HepG2 (cell line): ENCODE measurements around the gene PIK3CB. TPM values are rescaled to one million over a fixed set of nuclear protein-coding genes. Genes with fewer than 3 reads are reported as not detected.

Experiments used
- ADNP ChIP-seq: sonication (generic); formaldehyde crosslinking; IDR thresholded peaks from 2 replicates; pipeline ENCODE4 v1.4.0; 2020; ENCODE audit warnings: missing genetic modification reagents
- ARID3A ChIP-seq: IDR thresholded peaks from 2 replicates; pipeline ENCODE4 v1.6.1; 2012; ENCODE audit warnings: low read depth, low read length, improper control_type of control experiment
- ASH2L ChIP-seq: fragments of 300-600, 200-600 bp; sonication (generic); IDR thresholded peaks from 2 replicates; pipeline ENCODE4 v1.7.0; 2017; ENCODE audit warnings: low read depth, mild to moderate bottlenecking, moderate library complexity, mixed read lengths, low read length; ENCODE audit not compliant: insufficient read length
- BCL6 ChIP-seq: IDR thresholded peaks from 2 replicates; pipeline ENCODE4 v1.6.1; 2016; ENCODE audit warnings: missing genetic modification reagents, missing compliant biosample characterization
- CBFB ChIP-seq: sonication (generic); formaldehyde crosslinking; IDR thresholded peaks from 2 replicates; pipeline ENCODE4 v1.4.0; 2020; ENCODE audit warnings: missing genetic modification reagents
- CEBPB ChIP-seq: IDR thresholded peaks from 2 replicates; pipeline ENCODE4 v1.6.1; 2011; ENCODE audit warnings: low read depth, low read length, improper control_type of control experiment, borderline replicate concordance
- CREBL2 ChIP-seq: sonication (generic); formaldehyde crosslinking; IDR thresholded peaks from 2 replicates; pipeline ENCODE4 v1.8.1; 2023; ENCODE audit warnings: missing genetic modification reagents, mild to moderate bottlenecking, borderline replicate concordance
- FLYWCH1 ChIP-seq: sonication (generic); formaldehyde crosslinking; IDR thresholded peaks from 2 replicates; pipeline ENCODE4 v1.8.1; 2023; ENCODE audit warnings: mild to moderate bottlenecking, missing genetic modification reagents
- GATAD1 ChIP-seq: IDR thresholded peaks from 2 replicates; pipeline ENCODE4 v1.6.1; 2016; ENCODE audit warnings: missing genetic modification reagents, missing compliant biosample characterization
- HDAC1 ChIP-seq: sonication (generic); formaldehyde crosslinking; IDR thresholded peaks from 2 replicates; pipeline ENCODE4 v1.5.1; 2020; ENCODE audit warnings: mild to moderate bottlenecking, missing genetic modification reagents
- IRF2 ChIP-seq: IDR thresholded peaks from 2 replicates; pipeline ENCODE4 v1.6.1; 2018; ENCODE audit warnings: missing genetic modification reagents, missing compliant biosample characterization
- KDM5B ChIP-seq: sonication (generic); formaldehyde crosslinking; IDR thresholded peaks from 2 replicates; pipeline ENCODE4 v1.4.0; 2020; ENCODE audit warnings: missing genetic modification reagents, mild to moderate bottlenecking, borderline replicate concordance
- MYNN ChIP-seq: sonication (generic); formaldehyde crosslinking; IDR thresholded peaks from 2 replicates; pipeline ENCODE4 v1.4.0; 2020; ENCODE audit warnings: mild to moderate bottlenecking, low read depth, missing genetic modification reagents
- MZF1 ChIP-seq: sonication (generic); formaldehyde crosslinking; IDR thresholded peaks from 2 replicates; pipeline ENCODE4 v1.8.1; 2023; ENCODE audit warnings: mild to moderate bottlenecking, missing genetic modification reagents, borderline replicate concordance
- NFATC3 ChIP-seq: sonication (generic); formaldehyde crosslinking; IDR thresholded peaks from 2 replicates; pipeline ENCODE4 v1.5.1; 2020; ENCODE audit warnings: mild to moderate bottlenecking, missing genetic modification reagents
- NR0B2 ChIP-seq: sonication (generic); formaldehyde crosslinking; IDR thresholded peaks from 2 replicates; pipeline ENCODE4 v1.4.0; 2020; ENCODE audit warnings: mild to moderate bottlenecking, missing genetic modification reagents
- PHF5A ChIP-seq: IDR thresholded peaks from one replicate; pipeline ENCODE4 v1.6.1; 2018; ENCODE audit warnings: low read depth, missing genetic modification reagents; ENCODE audit not compliant: unreplicated experiment
- RCOR2 ChIP-seq: IDR thresholded peaks from 2 replicates; pipeline ENCODE4 v1.6.1; 2016; ENCODE audit warnings: missing biosample characterization, missing genetic modification reagents
- TEAD2 ChIP-seq: sonication (generic); formaldehyde crosslinking; IDR thresholded peaks from 2 replicates; pipeline ENCODE4 v1.9.0; 2021; ENCODE audit warnings: missing genetic modification reagents
- TOPORS ChIP-seq: sonication (generic); formaldehyde crosslinking; IDR thresholded peaks from 2 replicates; pipeline ENCODE4 v1.8.0; 2023; ENCODE audit warnings: mild to moderate bottlenecking, missing genetic modification reagents
- ZFY ChIP-seq: sonication (generic); formaldehyde crosslinking; IDR thresholded peaks from 2 replicates; pipeline ENCODE4 v1.4.0; 2020; ENCODE audit warnings: missing genetic modification reagents
- ZMYM4 ChIP-seq: sonication (generic); formaldehyde crosslinking; IDR thresholded peaks from 2 replicates; pipeline ENCODE4 v1.8.1; 2023; ENCODE audit warnings: mild to moderate bottlenecking, missing genetic modification reagents
- ZNF34 ChIP-seq: sonication (generic); formaldehyde crosslinking; IDR thresholded peaks from 2 replicates; pipeline ENCODE4 v1.4.0; 2020; ENCODE audit warnings: mild to moderate bottlenecking, missing genetic modification reagents, borderline replicate concordance
- ZNF362 ChIP-seq: sonication (generic); formaldehyde crosslinking; IDR thresholded peaks from 2 replicates; pipeline ENCODE4 v1.4.0; 2020; ENCODE audit warnings: missing genetic modification reagents, mild to moderate bottlenecking, borderline replicate concordance
- ZNF629 ChIP-seq: sonication (generic); formaldehyde crosslinking; conservative IDR thresholded peaks from 2 replicates; pipeline ENCODE4 v1.5.0; 2020; ENCODE audit warnings: missing genetic modification reagents
- ZNF75D ChIP-seq: sonication (generic); formaldehyde crosslinking; IDR thresholded peaks from 2 replicates; pipeline ENCODE4 v1.8.1; 2023; ENCODE audit warnings: missing genetic modification reagents, mild to moderate bottlenecking, borderline replicate concordance
- ZNF878 ChIP-seq: sonication (generic); formaldehyde crosslinking; IDR thresholded peaks from 2 replicates; pipeline ENCODE4 v1.8.1; 2023; ENCODE audit warnings: mild to moderate bottlenecking, missing genetic modification reagents, moderate library complexity
- ZSCAN21 ChIP-seq: sonication (generic); formaldehyde crosslinking; IDR thresholded peaks from 2 replicates; pipeline ENCODE4 v1.8.0; 2022; ENCODE audit warnings: mild to moderate bottlenecking, missing genetic modification reagents, moderate library complexity, borderline replicate concordance
- polyA plus RNA-seq, 8 experiments: library from polyadenylated mRNA; depleted of rRNA in 3 of 8; stranded (reverse) in 7 of 8; unstranded in 1 of 8; fragments of >200 nt; fragmentation: Illumina TruSeq in 4 of 8; extraction: Trizol in 4 of 8; gene quantifications; 2 replicates each; pipeline versions ENCODE4 v1.2.1 to v1.2.3, GENCODE V29; 2011 to 2016; ENCODE audit warnings: low read depth in 4 of 8, missing spikeins in 1 of 8, mixed read lengths in 1 of 8; ENCODE audit not compliant: insufficient read depth in 1 of 8
- total RNA-seq, 5 experiments: library from RNA; depleted of rRNA; stranded (reverse); fragments of >200 nt; fragmentation: Illumina TruSeq; extraction: Trizol; gene quantifications; 2 replicates each; pipeline ENCODE4 v1.2.3, GENCODE V29; 2016; ENCODE audit warnings: low read depth in 1 of 5

Gene PIK3CB
- total and polyA plus RNA-seq, 2 of the 13 experiments (the other 11 are each of a cell fraction or from before 2014, with no cell fraction given), result 6.6 to 18.7 TPM

- TF ChIP-seq MYNN (CRISPR knock-in tag) (0 out of 2 replicates have a peak, but pooled peaks have one; percentile 36), ZNF878 (CRISPR knock-in tag) (no peak), RCOR2 (CRISPR knock-in tag) (no peak), ZNF629 (CRISPR knock-in tag) (no peak), ZSCAN21 (CRISPR knock-in tag) (peak; percentile 81; the same call in 1 of the 2 replicates), ZNF34 (CRISPR knock-in tag) (0 out of 2 replicates have a peak, but pooled peaks have one; percentile 43), ZNF75D (CRISPR knock-in tag) (no peak), PHF5A (no peak), ADNP (CRISPR knock-in tag) (no peak), HDAC1 (CRISPR knock-in tag) (peak; percentile 62), KDM5B (CRISPR knock-in tag) (peak; percentile 91), TEAD2 (no peak), NFATC3 (CRISPR knock-in tag) (no peak), ZFY (CRISPR knock-in tag) (peak; percentile 99), IRF2 (CRISPR knock-in tag) (no peak), GATAD1 (0 out of 2 replicates have a peak, but pooled peaks have one; percentile 52), TOPORS (CRISPR knock-in tag) (no peak; the same call in 1 of the 2 replicates), CBFB (CRISPR knock-in tag) (0 out of 2 replicates have a peak, but pooled peaks have one; percentile 32), ARID3A (no peak), BCL6 (CRISPR knock-in tag) (no peak), ZNF362 (CRISPR knock-in tag) (no peak), ASH2L (peak; percentile 83), CEBPB (no peak), NR0B2 (CRISPR knock-in tag) (0 out of 2 replicates have a peak, but pooled peaks have one; percentile 52), ZMYM4 (CRISPR knock-in tag) (peak; percentile 46; the same call in 1 of the 2 replicates), MZF1 (CRISPR knock-in tag) (no peak; the same call in 1 of the 2 replicates), CREBL2 (no peak; the same call in 1 of the 2 replicates), FLYWCH1 (no peak)
Measured at GRCh38 chr3:138608322-138609135, 226.2 kb downstream of the PIK3CB start, which contains the start of gene FAIM (continued).
